ENCODE results near the gene TUBB2A.

GRCh38 chr6:3124667-3125066 lies 32.7 kb downstream of the TUBB2A start:
- no peak for TF ChIP-seq CTCF (IDR thresholded peaks at IDR 0.05; ENCODE audit: insufficient read depth, low read length, poor library complexity, severe bottlenecking)
- TF ChIP-seq EZH2phosphoT487 (conservative IDR thresholded peaks at IDR 0.05; ENCODE audit: low read length) = no peak

Data from SU-DHL-6 (cell line).